GM13976 (cell line): Measurements from ENCODE around the gene HCST.

Source experiments
- DNase-seq: peaks from one replicate; pipeline ENCODE4 v3.0.0; 2012; ENCODE audit warnings: low spot score
- in situ Hi-C: fragments of 300-500 bp; cut with MboI; formaldehyde crosslinking; loops from one replicate; pipeline ENCODE4 v1.12.0; 2022; ENCODE audit warnings: low sequenced_read_pairs, mixed read lengths, inconsistent platforms; ENCODE audit not compliant: unreplicated experiment
- TF ChIP-seq, protein P1 (sequence below): IDR thresholded peaks from 2 replicates; pipeline ENCODE4 v1.5.1; 2012; ENCODE audit warnings: borderline replicate concordance, mild to moderate bottlenecking; ENCODE audit not compliant: insufficient read depth; ENCODE audit errors: extremely low read depth, missing control alignments, control extremely low read depth

The HCST gene

DNA sequence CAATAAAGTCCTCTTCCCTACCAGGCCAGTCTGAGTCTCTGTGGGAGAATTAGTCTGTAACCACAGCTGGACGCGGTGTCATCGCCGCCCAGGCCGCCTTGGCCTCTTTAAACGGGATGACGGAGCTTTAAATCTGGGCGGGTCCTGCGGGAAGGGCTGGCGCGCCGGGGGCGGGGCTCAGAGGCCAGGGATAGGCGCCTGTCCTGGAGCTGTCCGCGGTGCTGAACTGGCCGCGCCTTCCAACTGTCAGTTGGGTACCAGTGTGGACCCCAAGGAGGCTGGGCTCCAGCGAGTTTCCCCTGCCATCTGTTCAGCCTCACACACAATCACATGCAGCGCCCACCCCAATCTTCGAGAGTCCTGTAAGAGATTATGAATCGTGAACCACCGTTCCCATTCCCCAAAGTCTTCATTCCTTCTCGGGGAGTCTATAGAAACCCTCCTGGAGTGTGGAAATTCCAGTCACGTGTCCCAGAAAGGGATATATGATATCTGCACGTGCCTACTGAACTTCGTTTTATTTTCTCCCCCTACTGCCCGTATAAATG lies 22.5 kb upstream of the HCST start:
- in situ Hi-C loops = loop anchor here (10.0 kb wide), 1 partner anchor 55 kb away; the partner anchor contains the start of gene LRFN3
- peak; percentile 87 for DNase-seq
- TF ChIP-seq, protein P1, sequence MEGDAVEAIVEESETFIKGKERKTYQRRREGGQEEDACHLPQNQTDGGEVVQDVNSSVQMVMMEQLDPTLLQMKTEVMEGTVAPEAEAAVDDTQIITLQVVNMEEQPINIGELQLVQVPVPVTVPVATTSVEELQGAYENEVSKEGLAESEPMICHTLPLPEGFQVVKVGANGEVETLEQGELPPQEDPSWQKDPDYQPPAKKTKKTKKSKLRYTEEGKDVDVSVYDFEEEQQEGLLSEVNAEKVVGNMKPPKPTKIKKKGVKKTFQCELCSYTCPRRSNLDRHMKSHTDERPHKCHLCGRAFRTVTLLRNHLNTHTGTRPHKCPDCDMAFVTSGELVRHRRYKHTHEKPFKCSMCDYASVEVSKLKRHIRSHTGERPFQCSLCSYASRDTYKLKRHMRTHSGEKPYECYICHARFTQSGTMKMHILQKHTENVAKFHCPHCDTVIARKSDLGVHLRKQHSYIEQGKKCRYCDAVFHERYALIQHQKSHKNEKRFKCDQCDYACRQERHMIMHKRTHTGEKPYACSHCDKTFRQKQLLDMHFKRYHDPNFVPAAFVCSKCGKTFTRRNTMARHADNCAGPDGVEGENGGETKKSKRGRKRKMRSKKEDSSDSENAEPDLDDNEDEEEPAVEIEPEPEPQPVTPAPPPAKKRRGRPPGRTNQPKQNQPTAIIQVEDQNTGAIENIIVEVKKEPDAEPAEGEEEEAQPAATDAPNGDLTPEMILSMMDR = no peak

DNA sequence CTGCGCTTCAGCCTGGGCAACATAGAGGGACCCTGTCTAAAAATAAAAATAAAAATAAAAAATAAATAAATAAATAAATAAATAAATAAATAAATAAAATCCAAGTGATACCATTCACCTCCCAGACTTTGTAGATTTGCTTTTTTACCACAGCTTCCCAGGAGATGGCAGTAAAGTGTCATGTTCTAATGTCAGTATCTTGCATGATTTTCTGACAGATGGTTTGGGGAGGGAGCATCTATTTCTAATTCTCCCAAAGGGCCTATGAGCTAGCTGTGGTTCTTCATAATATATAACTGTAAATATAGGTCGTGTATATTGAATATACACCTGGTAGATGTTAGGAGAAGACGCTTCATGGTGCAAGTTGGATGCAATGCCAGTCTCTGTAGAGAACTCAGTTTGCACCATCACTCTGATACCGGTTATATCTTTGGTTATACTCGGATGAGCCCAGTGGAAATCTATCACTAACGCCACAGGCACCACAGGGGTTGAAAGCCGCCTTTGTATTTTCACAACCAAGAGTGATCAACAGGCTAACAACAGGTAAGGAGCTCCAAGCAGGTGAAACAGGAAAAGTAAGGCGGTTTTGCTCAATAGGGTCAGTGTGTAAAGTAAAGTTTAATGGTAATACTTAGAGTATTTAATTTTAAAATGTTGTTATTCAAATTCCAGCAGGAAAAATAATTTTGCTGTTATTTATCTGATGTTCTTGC lies 20.1 kb upstream of the HCST start:
- TF ChIP-seq, protein P1 = peak; percentile 55
- peak; percentile 70 for DNase-seq
- in situ Hi-C loops = loop anchor here (10.0 kb wide), 1 partner anchor 53 kb away; the partner anchor contains the start of gene LRFN3

GRCh38 chr19:35883882-35884281 lies 18.4 kb upstream of the HCST start:
- in situ Hi-C loops = loop anchor here (10.0 kb wide), 1 partner anchor 51 kb away; the partner anchor contains the start of gene LRFN3
- no peak for DNase-seq
- TF ChIP-seq, protein P1 = no peak

GRCh38 chr19:35885225-35885738 lies 17.0 kb upstream of the HCST start:
- in situ Hi-C loops = loop anchor here (10.0 kb wide), 1 partner anchor 50 kb away; the partner anchor contains the start of gene LRFN3
- DNase-seq = no peak
- TF ChIP-seq, protein P1 = no peak

- in situ Hi-C loops = loop anchor here (10.0 kb wide), 1 partner anchor 49 kb away; the partner anchor contains the start of gene LRFN3
- TF ChIP-seq, protein P1 = no peak
These were observed 16.4 kb upstream of the HCST start for GRCh38 chr19:35885904-35886303.

GRCh38 chr19:35887197-35887596 lies 15.1 kb upstream of the HCST start:
- DNase-seq = no peak
- in situ Hi-C loops = loop anchor here (10.0 kb wide), 1 partner anchor 48 kb away; the partner anchor contains the start of gene LRFN3
- TF ChIP-seq, protein P1 = no peak

More at GRCh38 chr19:35885904-35886303, 16.4 kb upstream of the HCST start:
- no peak for DNase-seq
